Sciatic nerve (tissue), 2 donors: Measurements from ENCODE around the gene RNASE8. TPM values are rescaled to one million over a fixed set of nuclear protein-coding genes. Genes with fewer than 3 reads are reported as not detected.

Experiments
- ATAC-seq: fragments of 200-7000 bp; cut with Tn5 transposase; one replicate; pipeline ENCODE4 v1.9.1; 2020; ENCODE audit warnings: mild to moderate bottlenecking, moderate library complexity
- DNase-seq: peaks from one replicate; pipeline ENCODE4 v3.0.0-alpha.2; 2020; ENCODE audit warnings: low spot score
- intact Hi-C: fragments of 100-400 bp; cut with DNase I; formaldehyde crosslinking; loops from one replicate; pipeline ENCODE4 v1.14.2; 2022
- total RNA-seq: library from RNA; stranded (reverse); fragmentation: NEBNext Ultra II Directional; extraction: Animal tissue kit (Norgen Biotek cat#: 25700); gene quantifications from one replicate; pipeline ENCODE4 v1.2.1, GENCODE V29; 2021
- donor health status: DM: no; HTN: no; CAD: no.
- donor health status: DM: no; HTN: no; CAD: no.

RNASE8 gene
- total RNA-seq, 1 donor from 2014 or later = not detected

DNA sequence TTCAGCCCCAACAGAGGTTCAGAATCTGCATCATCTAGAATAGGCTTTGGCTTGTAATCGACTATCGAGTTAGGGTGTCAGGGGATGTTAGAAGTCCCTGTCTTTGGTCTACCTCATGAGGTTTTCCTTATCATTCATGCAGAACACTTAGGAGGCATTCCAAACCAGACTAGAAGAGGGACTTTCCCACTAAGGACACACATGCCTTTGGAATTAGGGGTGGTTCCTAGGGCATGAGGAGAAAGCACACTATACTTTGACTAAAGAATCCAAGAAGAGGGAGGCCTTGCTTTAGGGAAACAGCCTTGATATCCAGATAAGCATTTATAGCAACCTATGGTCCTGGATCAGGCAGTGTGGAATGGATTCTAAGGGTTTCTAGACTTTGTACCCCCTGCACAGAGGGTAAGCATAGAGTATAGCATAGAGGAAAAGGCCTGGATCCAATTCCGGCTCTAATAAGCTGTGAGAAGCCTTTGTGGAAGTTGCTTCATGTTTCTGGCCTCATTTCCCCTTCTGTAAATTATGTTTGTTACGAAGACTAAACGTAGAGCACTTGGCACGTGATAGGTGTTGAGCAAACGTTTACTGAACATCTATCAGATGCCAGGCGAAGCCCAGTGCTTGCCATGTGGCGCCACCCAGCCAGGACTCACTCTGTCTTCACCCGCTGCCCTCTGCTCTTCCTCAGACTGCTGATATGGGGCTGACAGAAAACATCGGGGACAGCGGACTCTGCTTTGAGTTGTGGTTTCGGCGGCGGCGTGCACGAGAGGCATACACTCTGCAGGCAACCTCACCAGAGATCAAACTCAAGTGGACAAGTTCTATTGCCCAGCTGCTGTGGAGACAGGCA lies 27.6 kb downstream of the RNASE8 start:
- DNase-seq = no peak
- intact Hi-C loops = no loop called here
- peak; percentile 16 for ATAC-seq

GRCh38 chr14:21086908-21087293 lies 29.3 kb downstream of the RNASE8 start:
- ATAC-seq (no peak), DNase-seq (no peak)
- intact Hi-C loops = no loop called here

- intact Hi-C loops = no loop called here
- no peak for DNase-seq
- ATAC-seq = peak; percentile 12
Measured at GRCh38 chr14:21087294-21088091, 29.9 kb downstream of the RNASE8 start.

DNA sequence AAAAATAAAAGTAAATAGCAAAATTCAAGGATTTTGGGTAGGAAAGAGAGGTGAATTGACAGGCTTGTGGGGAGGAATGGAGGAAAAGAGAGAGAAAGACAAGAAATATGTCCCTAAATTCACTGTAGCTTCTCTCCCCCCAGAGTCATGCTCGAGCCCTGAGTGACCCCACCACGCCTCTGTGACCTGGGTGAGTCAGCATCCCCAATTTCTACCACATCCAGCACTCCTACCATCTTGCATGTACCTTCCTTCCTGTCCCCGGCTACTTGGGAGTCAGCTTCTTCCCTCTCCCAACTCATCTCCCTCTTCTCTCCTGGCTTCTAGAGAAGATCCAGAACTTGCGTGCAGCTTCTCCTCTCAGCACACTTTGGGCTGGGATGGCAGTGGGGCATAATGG lies 31.1 kb downstream of the RNASE8 start:
- no peak for ATAC-seq
- DNase-seq = no peak
- intact Hi-C loops = no loop called here

- intact Hi-C loops = no loop called here
- ATAC-seq (no peak), DNase-seq (no peak)
Measured at GRCh38 chr14:21089271-21089670, 31.6 kb downstream of the RNASE8 start.

GRCh38 chr14:21089877-21090193 lies 32.2 kb downstream of the RNASE8 start:
- ATAC-seq (no peak), DNase-seq (no peak)
- intact Hi-C loops = loop anchor here (5.0 kb wide), 1 partner anchor 73 kb away; no protein-coding TSS in a partner anchor

- DNase-seq = no peak
- intact Hi-C loops = loop anchor here (5.0 kb wide), 1 partner anchor 73 kb away; no protein-coding TSS in a partner anchor
- peak; percentile 31 for ATAC-seq
Measured at GRCh38 chr14:21090194-21090939, 32.7 kb downstream of the RNASE8 start.

GRCh38 chr14:21090940-21091663 lies 33.5 kb downstream of the RNASE8 start:
- intact Hi-C loops = loop anchor here (5.0 kb wide), 1 partner anchor 74 kb away; no protein-coding TSS in a partner anchor
- DNase-seq = no peak
- ATAC-seq = no peak

- ATAC-seq (no peak), DNase-seq (no peak)
- intact Hi-C loops = loop anchor here (2.0 to 5.0 kb wide), 2 partner anchors 23 to 75 kb away; no protein-coding TSS in a partner anchor
Measured at GRCh38 chr14:21091821-21092272, 34.2 kb downstream of the RNASE8 start.

- intact Hi-C loops = loop anchor here (2.0 to 5.0 kb wide), 2 partner anchors 24 to 75 kb away; no protein-coding TSS in a partner anchor
- DNase-seq = peak; percentile 92
- ATAC-seq = peak; percentile 82
Measured at GRCh38 chr14:21092273-21093011, 34.8 kb downstream of the RNASE8 start.

GRCh38 chr14:21093018-21093417 lies 35.4 kb downstream of the RNASE8 start:
- ATAC-seq = no peak

GRCh38 chr14:21093769-21094681 lies 36.4 kb downstream of the RNASE8 start:
- intact Hi-C loops = loop anchor here (2.0 to 5.0 kb wide), 2 partner anchors 25 to 77 kb away; no protein-coding TSS in a partner anchor
- no peak for ATAC-seq
- DNase-seq = no peak

More at GRCh38 chr14:21093018-21093417, 35.4 kb downstream of the RNASE8 start:
- no peak for DNase-seq
- intact Hi-C loops = loop anchor here (2.0 to 5.0 kb wide), 2 partner anchors 24 to 76 kb away; no protein-coding TSS in a partner anchor

GRCh38 chr14:21095430-21096205 lies 38.0 kb downstream of the RNASE8 start:
- ATAC-seq (no peak), DNase-seq (no peak)
- intact Hi-C loops = no loop called here

DNA sequence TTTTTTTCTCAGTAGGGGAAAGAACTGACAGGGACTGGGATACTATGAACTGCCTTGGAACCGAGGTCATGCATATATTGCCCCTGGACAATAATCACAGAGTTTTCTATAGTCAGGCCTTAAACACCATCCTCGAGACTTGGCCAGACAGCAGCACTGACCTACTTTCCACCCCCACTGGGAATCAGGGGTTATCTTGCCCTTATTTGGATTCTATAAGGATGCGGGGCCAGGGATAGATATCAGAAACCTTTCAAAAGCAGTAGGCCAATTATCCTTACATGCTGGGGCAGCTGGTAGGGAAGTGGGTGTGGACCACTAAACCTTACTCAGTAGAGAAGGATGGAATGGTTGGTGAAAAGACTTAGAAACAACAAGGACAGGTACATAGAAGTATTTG lies 38.8 kb downstream of the RNASE8 start:
- ATAC-seq (no peak), DNase-seq (no peak)
- intact Hi-C loops = no loop called here

GRCh38 chr14:21096978-21097635 lies 39.5 kb downstream of the RNASE8 start:
- intact Hi-C loops = no loop called here
- DNase-seq = no peak
- ATAC-seq = peak; percentile 24
